NCI-H128 (cell line): ENCODE results near the gene P2RY11.

ENCODE experiments used
- DNase-seq: peaks from one replicate; lab custom pipeline; 2025; ENCODE audit not compliant: unreplicated experiment; lab: John Stamatoyannopoulos, UW

The P2RY11 gene

DNA sequence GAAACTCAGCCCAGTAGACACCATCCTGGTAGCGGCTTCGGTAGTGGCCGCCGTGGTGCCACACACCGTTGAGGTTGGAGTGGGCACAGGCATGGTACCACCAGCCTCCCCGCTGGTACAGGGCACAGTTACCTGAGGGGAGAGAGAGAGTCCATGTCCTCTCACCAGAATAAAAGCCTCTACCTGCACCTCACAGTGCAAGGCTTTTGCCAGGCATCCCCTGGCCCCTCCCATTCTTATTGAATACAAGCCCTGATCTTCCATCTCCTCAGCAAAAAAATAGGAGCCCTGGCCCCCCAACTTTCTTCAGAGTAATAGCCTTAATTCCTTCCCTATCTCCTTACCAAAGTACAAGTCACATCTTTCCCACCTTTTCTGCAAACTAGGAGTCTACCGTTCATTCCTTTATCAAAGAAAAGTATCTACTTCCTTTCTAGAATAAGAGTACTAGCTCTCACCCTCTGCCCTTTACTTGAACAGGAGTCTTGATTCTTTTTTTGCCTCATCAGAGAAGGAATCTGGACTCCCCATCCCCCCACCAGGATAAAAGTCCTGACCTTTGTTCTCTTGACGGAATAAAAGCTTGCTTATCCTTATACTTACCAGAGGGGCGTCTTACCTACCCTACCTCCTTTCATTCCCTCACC lies 18.7 kb upstream of the P2RY11 start:
- DNase-seq = no peak

DNA sequence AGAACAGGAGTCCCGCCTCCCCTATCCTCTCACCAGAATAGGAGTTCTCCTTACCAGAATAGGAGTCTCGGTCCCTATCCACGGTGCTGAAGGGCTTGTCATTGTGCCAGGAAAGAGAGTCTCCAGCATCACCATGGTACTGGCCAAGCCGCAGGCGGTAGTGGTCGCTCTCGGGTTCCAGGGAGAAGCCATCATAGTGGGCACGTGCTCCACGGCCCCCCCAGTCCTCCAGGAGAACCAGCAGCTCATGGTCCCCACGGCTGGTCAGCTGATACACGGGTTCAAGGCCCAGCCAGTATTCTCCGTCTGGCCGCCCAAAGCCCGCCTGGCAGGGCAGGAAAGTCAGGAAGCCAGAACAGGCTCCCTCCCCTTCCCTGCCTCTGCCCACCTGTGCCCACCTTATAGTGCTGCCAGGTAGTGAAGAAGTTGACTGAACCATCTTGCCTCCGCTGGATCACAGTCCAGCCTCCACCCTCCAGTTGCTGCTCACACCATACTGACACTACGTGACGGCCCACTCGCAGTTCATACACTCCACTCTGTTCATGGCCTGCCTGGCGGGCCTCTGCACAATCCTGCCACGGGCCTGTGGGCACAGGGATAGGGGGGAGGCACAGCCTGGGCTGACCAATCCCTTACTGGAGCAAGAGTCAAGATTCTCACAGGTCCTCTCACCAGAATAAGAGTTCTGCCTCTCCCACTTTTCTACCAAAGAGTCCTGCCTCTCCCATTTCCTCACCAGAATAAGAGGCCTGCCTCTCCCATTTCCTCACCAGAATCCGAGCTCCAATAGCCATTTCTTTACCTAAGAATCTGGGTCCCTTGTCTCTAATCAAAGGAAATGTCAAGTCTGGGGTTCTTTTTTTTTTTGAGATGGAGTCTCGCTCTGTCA lies 18.0 kb upstream of the P2RY11 start:
- no peak for DNase-seq

DNA sequence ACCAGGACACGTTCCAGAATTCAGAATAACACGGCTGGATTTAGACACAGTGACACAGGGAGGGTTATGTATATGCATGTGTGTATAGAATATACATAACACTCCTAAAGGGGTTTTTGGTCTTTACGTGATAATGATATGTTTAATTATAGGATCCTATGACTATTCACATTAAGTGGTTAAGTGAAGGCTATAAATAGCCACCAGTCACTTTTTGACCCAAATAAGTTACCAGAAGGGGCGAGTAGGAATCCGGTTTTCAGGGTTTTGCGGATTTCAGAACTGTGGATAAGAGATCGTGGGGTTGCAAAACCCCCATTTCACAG lies 15.9 kb upstream of the P2RY11 start:
- no peak for DNase-seq

DNA sequence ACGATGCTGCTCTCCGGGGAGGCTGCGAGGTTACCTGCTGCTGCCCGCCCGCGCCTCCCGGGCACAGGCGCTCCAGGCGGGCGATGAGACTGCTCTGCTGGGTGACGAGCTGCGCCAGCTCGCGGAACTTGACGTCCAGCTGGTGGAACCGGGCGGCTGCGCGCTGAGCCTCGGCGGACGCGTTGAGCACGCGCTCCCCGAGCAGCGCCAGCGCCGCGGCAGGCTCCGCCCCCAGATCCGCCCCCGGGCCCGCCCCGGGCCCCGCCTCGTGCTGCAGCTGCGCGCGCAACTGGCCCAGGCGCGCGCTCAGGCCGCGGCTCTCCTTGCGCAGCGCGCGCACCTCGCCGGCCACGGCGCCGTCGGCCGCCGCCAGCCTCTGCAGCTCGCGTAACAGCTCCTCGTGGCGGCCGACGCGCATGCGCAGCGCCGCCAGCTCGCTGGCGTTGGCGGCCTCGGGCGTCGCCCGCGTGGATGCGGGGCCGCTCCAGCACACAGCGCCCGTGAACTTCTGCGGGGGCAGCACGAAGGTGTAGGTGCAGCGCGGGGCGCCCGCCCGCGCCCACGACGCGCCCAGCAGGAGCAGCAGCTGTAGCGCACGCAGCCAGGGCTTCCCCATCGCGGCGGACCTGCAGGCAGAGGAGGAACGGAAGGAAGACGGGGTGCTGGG lies 15.4 kb upstream of the P2RY11 start:
- DNase-seq = peak; percentile 72

DNA sequence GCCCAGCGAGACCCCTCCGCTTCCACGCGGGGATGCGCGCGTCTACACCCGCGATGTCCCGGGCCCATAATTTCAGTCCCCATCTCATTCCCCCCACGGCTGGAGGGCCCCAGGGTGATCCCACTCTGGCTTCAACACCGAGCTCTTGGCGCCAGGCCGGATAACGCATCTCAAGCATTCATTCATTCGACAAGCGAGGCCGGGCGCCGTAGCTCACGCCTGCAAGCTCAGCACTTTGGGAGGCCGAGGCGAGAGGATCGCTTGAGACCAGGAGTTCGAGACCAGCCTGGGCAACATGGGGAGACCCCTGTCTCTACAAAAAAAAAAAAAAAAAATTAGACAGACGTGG lies 14.9 kb upstream of the P2RY11 start:
- no peak for DNase-seq

DNA sequence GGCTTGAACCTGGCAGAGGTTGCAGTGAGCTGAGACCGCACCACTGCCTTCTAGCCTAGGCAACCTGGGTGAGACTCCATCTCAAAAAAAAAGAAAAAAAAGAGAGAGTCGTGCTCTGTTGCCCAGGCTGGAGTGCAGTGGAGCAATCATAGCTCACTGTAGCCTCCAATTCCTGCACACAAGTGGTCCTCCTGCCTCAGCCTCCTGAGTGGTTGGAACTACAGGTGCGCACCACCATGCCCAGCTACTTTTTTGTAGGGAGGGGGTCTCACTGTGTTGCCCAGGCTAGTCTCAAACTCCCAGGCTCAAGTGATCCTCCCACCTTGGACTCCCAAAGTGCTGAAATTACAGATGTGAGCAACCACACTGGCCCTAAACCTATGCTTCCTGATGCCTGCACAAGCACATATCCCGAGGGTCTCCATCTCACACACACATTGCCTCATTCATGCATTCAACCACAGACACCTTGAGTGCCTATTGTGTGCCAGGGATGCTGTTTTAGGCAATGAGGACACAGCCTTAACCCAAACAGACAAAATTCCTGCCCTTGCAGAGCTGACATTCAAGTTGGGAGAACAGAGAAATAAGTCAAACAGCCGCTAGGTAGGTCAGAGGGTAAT lies 11.2 kb upstream of the P2RY11 start:
- no peak for DNase-seq

DNA sequence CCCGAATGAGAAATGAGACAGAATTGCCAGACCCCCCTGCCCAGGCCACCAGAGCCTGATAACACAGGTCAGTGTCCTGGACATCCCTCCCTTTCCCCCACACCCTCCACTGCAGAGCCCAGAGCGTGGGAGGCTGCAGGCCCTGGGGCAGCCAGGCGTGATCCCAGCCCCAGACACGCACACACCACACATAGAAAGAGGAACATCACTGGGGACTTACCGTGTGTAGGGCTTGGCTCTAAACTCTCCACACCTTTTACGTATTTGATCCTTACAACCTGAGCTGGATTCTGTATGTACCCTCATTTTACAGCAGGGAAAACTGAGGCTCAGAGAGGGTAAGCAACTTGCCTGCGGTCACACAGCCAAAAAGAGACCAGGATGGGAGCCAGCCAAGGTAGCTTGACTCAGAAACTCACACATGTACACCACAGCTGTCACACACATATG lies 8.7 kb upstream of the P2RY11 start:
- no peak for DNase-seq

DNA sequence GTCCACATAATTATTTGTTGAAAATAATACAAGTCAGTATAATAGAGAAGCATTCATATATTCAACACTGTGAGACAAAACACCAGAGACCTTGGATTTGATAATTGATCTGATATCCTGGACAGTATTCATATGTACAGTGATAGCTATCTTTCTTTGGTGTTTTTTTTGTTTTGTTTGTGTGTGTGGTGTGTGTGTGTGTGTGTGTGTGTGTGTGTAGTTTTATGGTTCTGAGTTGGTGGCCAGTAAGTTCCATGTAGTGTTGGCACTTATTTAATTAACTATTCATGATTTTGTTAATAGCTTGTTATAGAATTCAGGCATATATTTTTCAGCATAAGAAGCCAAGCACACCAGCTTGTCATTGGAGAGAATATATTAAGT lies 7.4 kb upstream of the P2RY11 start:
- no peak for DNase-seq

DNA sequence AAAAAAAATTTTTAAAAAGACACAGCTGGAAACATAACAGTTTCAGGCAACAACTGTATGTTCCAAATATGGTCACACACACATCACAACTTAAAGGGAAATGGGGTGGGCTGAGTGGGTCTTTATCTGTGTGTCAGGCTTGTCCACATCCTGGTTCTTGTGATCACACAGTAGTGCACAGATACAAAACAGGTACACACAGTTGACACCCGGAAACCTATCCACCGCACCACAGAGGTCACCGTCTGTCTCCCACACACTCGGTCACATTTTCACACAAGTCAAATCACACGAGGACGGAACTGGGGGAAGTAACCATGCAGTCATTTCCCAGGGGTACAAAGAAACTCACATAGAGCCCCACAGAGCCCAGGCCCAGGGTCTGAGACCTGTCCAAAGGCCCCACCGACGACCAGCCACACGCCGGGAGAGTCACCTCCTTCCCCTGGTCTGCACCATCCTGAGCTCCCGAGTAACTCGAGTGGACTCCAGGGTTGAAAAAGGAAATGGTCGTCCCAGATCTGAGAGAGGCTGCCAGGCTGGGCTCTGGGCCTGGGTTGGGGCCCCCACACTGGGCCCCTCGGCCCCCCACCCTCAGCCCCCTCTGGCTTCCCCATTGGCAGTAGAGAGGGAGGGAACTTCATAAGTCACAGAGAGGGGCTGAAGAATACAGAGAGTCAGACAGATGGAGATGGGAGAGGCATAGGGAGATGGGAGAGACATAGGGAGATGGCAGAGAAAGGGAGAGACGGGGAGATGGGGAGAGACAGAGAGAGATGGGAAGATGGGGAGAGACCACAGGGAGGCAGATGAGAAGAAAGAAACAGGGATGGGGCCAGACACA lies 6.6 kb upstream of the P2RY11 start:
- DNase-seq = no peak

DNA sequence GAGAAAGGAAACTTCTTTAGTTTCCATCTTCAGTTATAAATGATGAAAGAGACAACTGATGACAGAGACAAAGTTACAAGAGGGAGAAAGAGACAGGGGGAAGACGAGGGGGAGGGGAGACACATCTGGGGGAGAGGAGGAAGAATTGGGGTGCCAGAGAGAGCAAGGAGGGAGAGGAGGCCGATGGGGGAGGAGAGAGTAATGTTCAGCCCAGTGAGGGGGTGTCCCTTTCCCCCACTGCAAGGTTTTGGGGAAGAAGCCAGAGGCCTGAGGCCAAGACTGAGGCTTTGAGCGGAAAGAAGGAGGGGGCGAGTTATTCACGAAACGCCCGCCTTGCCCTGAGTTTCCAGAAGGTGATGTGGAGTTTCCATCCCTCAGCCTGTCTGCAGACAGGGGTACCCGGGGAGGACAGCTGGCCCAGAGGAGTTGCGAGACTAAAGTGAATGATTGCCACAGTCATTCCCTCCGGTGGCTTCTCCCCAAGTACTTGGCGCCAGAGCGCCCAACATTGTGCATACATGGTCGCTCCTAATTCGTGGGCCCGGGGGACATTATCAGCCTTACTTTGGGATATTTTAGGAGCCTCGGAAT lies 5.9 kb upstream of the P2RY11 start:
- DNase-seq = no peak

DNA sequence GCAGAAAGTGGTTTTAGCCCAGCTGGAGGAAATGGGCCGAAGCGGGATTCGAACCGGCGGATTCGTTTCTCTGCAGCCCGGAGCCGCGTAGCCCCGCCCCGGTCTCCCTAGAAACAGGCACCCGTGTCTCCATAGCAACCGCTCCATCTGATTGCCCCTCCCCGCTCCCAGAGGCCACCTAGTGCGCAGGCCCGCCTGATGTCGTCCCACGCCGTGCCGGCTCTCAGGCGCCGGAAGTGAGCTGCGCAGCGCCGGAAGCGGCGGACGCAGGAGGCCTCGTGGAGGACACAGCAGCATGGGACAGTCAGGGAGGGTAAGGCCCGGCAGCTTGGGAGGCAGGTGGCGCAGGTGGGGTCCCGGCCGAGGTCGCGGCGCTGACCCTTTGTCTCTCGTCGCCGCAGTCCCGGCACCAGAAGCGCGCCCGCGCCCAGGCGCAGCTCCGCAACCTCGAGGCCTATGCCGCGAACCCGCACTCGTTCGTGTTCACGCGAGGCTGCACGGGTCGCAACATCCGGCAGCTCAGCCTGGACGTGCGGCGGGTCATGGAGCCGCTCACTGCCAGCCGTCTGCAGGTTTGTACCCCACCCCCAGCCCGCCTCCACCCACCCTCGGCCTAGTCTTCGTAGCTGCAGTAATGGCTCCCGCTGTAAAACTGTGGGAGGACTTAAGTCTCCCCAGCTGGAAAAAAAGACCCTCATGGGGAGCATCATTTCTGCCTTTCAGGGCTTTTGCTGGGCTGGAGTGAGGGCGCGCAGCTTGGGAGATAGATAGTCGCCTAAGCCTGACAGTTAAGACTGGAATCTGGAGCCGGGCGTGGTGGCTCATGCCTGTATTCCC lies 5.2 kb upstream of the P2RY11 start, which contains the start of gene PPAN:
Gene PPAN (plus strand): TSS at position 263 of the 837 bp plus-strand sequence. CDS start 33 bp downstream, at position 296.
- DNase-seq = peak; percentile 97

DNA sequence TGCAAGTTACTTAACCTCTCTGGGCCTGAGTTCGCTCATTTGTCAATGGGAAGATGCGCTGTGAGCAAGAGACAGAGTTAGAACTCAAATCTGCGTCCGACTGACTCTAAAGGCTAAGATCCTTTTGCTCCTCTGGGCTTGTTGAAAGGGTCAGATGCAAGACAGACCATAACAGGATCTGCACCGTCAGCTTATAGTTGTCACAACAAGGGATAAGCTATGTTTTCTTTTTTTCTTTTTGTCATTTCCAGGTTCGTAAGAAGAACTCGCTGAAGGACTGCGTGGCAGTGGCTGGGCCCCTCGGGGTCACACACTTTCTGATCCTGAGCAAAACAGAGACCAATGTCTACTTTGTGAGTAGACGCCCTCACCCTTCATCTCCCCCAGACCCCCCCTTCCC lies 4.2 kb upstream of the P2RY11 start:
- no peak for DNase-seq

DNA sequence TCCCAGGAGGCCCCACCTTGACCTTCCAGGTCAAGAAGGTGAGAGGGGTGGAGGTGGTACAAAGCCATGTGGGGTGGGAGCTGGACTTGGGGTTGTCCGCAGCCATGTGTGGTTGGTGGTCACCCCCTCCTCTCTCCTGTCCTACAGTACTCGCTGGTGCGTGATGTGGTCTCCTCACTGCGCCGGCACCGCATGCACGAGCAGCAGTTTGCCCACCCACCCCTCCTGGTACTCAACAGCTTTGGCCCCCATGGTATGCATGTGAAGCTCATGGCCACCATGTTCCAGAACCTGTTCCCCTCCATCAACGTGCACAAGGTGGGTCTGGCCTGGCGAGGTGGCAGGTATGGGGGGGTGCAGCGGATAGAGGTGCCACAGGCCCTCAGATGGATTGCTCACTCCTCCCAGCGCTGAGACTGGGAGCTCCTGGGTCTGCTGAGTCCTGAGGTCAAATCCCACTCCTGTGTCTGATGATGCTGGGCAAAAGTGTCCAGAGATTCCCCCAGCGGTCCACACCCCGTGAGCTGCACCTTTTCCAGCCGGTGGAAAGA lies 3.6 kb upstream of the P2RY11 start:
- no peak for DNase-seq

DNA sequence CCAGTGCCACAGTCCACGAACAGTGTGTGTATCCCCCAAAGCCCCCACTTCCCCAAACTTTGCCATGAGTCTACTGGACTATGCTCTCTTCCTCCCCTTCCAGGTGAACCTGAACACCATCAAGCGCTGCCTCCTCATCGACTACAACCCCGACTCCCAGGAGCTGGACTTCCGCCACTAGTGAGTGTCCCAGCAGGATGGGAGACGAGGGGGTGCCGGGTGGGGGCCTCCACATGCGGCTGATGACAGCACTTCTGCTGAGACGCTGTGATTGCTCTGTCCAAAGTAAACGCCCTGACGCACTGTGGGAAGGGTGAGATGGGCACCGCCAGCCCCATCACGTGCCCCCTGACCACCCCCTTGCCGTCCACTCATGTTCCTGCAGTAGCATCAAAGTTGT lies 2.0 kb upstream of the P2RY11 start:
- DNase-seq = no peak

DNA sequence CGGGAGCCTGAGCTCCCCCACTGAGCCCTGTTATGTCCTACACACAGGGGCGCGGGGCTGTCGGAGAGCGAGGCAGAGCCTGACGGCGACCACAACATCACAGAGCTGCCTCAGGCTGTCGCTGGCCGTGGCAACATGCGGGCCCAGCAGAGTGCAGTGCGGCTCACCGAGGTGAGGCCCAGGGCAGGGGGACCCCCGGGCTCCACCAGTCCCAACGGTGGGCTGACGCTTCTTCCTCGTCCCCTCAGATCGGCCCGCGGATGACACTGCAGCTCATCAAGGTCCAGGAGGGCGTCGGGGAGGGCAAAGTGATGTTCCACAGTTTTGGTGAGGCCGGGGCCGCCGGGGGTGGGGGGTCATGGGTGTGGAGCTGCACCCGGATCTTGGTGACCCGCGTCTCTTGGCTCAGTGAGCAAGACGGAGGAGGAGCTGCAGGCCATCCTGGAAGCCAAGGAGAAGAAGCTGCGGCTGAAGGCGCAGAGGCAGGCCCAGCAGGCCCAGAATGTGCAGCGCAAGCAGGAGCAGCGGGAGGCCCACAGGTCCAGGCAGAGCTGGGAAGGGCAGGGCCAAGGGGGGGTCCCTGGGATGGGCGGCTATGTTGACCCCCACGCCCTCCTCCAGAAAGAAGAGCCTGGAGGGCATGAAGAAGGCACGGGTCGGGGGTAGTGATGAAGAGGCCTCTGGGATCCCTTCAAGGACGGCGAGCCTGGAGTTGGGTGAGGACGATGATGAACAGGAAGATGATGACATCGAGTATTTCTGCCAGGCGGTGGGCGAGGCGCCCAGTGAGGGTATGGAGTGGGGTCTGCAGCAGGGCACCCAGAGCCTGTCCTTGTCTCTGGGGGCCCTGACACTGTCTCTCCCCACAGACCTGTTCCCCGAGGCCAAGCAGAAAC lies 1.2 kb upstream of the P2RY11 start:
- no peak for DNase-seq

DNA sequence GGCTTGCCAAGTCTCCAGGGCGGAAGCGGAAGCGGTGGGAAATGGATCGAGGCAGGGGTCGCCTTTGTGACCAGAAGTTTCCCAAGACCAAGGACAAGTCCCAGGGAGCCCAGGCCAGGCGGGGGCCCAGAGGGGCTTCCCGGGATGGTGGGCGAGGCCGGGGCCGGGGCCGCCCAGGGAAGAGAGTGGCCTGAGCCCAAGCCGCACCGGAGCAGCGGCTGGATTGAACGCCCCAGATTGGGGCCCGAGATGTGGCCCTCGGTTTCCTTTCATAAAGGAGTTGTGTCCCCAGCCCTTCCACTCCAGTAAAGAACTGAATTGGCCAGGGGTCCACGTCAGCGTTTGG lies 548 bp upstream of the P2RY11 start:
- no peak for DNase-seq

DNA sequence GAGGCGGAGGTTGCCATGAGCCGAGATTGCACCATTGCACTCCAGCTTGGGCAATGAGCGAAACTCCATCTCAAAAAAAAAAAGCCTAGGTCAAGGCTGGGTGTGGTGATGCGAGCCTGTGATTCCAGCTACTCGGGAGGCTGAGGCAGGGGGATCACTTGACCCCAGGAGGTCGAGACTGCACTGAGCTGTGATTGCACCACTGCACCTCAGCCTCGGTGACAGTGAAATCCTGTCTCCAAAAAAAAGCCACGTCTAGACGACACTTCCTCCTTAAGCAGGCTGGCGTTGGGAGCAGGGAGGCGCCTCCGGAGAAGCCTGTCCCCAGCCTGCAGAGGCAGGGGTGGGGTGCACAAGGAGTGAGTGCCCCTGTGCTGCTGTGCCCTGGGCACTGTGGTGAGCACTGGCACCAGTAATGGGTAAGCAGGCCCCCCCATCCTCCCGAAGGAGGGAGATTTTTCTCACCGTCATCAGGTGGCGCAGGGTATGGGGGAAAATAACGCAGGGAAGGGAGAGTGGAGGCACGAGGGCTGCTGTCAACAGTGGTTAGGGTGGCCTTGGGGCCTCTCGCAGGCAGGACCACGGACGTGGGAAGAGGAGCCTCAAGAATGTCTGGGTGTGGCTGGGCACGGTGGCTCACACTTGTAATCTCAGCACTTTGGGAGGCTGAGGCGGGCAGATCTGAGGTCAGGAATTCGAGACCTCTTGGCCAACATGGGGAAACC lies 706 bp downstream of the P2RY11 start:
- DNase-seq = no peak
